Testis (tissue), 2 donors: ENCODE data around the gene GTPBP4.

Experiments
- POLR2A ChIP-seq: fragments of 450-650 bp; IDR thresholded peaks from one replicate; pipeline ENCODE4 v1.6.1; 2017; ENCODE audit warnings: antibody characterized with exemption, mild to moderate bottlenecking, moderate library complexity
- TF ChIP-seq, protein P1 (sequence below), 3 experiments: fragments of 450-650 bp in 2 of 3; fragments of 200-600 bp in 1 of 3; sonication (generic) in 1 of 3; IDR thresholded peaks; one replicate each; pipeline ENCODE4 v1.5.1; 2016 to 2019; ENCODE audit warnings: antibody characterized with exemption in 3 of 3, mild to moderate bottlenecking in 2 of 3, moderate library complexity in 1 of 3

DNA sequence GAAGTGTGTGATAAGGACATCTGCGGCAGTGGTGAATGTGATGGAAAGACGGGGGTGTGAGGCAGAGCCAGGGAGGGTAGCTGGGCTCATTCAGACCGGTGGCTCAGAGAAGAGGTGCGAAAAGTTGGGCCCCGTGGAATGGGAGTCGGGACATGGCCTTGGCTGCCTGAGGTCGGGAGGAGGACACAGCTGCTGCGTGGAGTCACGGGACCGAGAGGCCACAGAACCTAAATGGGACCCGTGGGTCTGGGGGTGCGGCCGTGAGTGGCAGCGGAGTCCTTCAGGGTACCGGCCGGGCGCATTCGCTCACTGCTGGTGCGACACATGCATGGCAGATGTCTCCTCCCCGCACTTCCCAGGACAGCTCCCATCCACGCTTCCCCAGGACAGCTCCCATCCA lies 33.8 kb upstream of the GTPBP4 start:
- no peak for TF ChIP-seq POLR2A
- TF ChIP-seq, protein P1, sequence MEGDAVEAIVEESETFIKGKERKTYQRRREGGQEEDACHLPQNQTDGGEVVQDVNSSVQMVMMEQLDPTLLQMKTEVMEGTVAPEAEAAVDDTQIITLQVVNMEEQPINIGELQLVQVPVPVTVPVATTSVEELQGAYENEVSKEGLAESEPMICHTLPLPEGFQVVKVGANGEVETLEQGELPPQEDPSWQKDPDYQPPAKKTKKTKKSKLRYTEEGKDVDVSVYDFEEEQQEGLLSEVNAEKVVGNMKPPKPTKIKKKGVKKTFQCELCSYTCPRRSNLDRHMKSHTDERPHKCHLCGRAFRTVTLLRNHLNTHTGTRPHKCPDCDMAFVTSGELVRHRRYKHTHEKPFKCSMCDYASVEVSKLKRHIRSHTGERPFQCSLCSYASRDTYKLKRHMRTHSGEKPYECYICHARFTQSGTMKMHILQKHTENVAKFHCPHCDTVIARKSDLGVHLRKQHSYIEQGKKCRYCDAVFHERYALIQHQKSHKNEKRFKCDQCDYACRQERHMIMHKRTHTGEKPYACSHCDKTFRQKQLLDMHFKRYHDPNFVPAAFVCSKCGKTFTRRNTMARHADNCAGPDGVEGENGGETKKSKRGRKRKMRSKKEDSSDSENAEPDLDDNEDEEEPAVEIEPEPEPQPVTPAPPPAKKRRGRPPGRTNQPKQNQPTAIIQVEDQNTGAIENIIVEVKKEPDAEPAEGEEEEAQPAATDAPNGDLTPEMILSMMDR (IDR thresholded peaks at IDR 0.05), result no peak
